Measurements from ENCODE around the gene RXFP4. TPM values are rescaled to one million over a fixed set of nuclear protein-coding genes. Genes with fewer than 3 reads are reported as not detected.
"Not testable (repeated sequence)": the region's sequence is repeated elsewhere in the genome, so short reads cannot be mapped to it uniquely, and the experiment has no call there.

Gene RXFP4
- polyA plus RNA-seq, 4 donors, result 0.14 to 0.23 (median 0.19) TPM

DNA sequence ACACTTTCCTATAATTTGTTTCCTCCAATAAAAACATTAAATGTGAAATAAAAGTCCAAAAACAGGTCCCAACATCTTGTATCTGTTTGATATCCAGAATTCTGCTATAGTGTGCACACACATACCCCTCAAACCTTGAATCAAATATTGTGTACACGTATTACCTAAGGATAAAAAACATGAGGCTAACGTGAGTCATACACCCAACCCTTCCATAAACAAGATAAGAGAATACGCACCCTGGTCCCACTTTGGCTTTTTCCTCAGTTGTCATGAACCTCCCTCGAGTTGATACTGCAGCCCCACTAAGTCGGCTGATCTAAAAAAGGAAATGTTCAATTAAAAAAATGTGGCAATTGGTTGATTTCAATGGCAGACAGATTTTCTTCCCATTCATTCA, 12.4 kb upstream of the RXFP4 start:
- no peak for DNase-seq (ENCODE audit: low read depth in 4 of 4, low spot score in 2 of 4)

DNA sequence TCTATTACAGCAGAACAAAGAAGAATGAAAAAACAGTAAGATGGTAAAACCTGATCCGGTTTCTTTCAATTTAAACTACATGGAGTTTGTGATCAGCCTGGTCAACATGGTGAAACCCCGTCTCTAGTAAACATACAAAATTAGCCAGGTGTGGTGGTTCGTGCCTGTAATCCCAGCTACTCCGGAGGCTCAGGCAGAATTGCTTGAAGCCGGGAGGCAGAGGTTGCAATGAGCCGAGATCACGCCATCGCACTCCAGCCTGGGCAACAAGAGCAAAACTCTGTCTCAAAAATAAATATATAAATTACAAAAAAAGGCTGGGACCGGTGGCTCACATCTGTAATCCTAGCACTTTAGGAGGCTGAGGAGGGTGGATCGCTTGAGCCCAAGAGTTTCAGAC, 10.7 kb upstream of the RXFP4 start:
- not testable (repeated sequence) for DNase-seq (ENCODE audit: low read depth in 4 of 4, low spot score in 2 of 4)

DNA sequence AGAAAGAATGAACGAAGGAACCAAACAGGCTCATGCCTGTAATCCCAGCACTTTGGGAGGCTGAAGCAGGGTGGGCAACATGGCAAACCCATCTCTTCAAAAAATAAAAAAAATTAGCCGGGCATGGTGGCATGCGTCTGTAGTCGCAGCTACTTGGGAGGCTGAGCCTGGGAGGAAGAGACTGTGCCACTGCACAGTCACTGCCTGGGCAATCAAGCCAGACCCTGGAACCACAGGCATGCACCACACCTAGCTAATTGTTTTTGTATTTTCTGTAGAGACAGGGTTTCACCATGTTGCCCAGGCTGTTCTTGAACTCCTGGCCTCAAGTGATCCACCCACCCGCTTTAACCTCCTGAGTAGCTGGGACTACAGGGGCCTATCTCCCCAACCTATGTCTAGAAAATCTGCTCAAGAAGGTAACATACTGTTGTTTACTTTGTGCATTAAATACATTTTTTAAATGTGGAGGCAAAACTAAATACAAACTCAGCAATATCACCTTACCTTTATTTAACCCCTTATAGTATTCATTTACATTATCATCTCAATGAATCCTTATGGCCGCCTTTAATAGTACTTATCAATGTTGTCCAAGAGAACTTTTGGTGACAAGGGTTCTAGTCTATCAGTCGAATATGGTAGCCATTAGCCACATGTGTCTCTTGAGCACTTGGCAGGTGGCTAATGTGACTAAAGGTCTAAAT, 10.0 kb upstream of the RXFP4 start:
- no peak for DNase-seq (ENCODE audit: low read depth in 4 of 4, low spot score in 2 of 4)

DNA sequence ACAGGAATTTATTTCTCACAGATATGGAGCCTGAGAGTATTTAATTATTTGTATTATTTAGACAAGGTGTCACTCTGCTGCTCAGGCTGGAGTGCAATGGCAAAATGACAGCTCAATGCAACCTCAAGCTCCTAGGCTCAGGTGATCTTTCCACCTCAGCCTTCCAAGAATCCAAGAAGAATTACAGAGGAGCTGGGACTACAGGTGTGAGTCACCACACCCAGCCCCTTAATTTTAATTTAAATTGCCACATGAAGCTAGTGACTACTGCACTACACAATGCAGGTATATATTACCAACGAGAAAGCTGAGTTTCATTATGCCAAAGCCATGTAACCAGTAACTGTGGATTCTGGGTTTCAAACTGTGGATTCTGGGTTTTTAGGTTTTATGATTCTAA, 9.4 kb upstream of the RXFP4 start:
- DNase-seq (ENCODE audit: low read depth in 4 of 4, low spot score in 2 of 4), result no peak

DNA sequence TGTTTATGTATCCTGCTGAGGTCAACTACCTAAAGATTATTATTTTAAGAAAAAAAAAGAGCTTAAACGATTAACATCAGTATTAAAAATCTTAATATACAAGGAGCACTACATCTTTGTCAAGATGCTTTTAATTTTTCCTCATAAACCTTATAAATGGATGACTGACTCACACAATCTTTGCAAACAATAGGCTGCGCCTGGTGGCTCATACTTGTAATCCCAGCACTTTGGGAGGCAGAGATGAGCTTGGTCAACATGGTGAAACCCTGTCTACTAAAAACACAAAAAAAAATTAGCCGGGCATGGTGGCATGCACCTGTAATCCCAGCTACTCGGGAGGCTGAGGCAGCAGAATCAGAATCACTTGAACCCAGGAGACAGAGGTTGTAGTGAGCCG, 9.0 kb upstream of the RXFP4 start:
- DNase-seq (ENCODE audit: low read depth in 4 of 4, low spot score in 2 of 4), result no peak

DNA sequence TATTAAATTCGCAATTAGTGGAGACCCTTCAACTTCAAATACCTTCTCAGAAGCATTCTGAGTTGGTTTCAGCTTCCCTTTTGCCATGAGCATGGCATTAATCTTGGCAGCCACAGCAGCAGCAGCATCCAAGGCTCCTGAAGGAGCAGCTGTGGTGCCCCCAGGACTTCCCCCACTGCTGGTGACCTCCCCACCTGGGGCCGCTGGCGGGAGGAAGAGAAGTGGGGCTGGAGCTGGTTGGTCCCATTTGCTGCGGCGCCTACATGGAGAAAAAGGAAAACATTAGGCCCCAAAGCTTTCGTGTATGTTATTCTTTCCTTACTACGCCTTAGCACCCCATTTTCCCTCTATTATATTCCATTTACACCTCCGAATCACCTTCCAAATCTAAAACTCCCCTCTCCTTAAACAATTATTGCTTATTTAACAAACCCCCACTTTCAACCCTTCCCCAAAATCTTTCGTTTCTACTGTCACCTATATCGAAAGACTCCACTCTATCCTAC, 7.8 kb upstream of the RXFP4 start:
- no peak for DNase-seq (ENCODE audit: low read depth in 4 of 4, low spot score in 2 of 4)

DNA sequence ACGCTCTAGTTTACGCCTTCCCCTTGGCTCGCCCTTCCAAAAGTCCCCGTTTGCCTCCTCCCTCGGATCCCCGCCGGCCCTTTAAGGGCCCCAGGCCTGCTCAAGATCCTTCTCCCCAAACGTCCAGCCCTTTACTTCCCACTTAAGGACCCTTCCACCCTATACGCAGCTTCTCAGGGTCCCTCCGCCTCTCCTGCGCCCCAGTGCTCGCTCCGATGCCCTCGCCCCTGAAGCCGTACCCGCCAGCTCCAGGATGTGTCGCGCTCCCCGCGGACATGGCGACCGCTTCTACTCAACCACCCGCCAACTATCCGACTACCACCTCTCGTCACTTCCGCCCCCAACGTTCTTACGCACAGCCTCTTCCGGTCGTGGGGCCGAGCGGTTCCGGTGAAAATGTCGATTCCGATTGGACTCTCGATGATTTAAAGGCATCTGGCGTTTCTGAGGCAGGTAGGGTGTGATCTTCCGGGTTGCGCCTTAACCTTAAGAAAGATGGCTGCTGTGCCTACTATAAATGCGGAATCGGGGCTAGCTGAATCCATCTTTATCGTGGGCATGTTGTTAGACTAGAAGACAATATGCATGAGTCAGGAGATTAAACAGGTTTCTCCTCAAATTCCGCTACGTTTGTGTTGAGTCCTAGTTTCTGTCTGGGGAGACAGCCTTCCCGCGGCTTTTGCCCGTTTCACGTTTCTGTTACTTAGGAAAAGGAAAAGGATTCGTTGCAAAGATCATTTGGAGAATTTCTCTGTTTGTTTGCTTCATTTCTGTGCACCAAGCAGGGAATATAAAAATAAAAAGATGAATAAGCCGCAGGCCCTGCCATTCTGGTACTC, 7.1 kb upstream of the RXFP4 start, which contains the start of gene KHDC4:
Gene KHDC4, minus strand, starts transcription at position 317 of the 839 bp plus-strand sequence. Its CDS starts 40 bp downstream, at position 277.
- peak; percentile 95 to 99 (median 96) for DNase-seq (ENCODE audit: low read depth in 4 of 4, low spot score in 2 of 4)

DNA sequence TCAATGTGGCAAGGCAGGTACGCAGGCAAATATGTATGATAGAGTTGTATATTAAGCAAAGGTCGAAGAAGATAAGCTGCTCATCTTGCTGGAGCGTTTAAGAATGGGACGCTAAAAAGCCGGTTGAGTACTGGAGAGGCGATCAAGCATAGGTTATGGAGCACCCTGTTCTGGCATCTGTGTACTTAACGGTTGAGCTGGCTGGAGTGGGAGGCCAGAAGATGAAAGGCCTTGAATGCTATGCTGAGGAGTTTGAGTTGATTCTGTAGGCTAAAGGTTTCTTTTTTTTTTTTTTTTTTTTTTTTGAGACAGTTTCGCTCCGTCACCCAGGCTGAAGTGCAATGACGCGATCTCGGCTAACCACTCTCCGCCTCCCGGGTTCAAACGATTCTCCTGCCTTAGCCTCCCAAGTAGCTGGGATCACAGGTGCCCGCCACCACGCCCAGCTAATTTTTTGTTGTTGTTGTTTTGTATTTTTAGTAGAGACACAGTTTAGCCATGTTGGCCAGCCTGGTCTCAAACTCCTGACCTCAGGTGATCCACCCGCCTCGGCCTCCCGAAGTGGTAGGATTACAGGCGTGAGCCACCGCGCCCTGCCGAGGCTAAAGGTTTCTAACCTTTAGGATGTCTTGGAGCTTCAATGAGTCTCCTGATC, 6.4 kb upstream of the RXFP4 start:
- DNase-seq (ENCODE audit: low read depth in 4 of 4, low spot score in 2 of 4), result no peak

DNA sequence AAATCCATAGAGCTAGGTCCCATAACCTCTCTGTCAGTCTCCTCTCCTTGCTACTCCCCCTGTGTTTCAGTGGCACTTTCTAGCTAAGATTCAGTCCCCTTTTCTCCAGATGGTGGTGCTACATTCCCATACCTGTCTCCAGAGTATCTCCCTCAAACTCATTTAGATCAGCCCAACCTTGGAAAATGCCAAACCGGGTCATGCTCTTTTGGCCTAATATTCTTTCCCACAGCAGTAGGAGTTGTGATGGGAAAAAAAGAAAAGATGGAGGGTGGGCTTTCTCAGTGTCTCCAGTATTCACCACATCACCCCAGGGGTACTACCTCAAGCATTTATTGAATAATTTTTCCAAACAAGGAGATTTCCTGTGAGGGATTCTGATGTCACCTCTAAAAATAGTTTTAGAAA, 3.2 kb upstream of the RXFP4 start:
- no peak for DNase-seq (ENCODE audit: low read depth in 4 of 4, low spot score in 2 of 4)

DNA sequence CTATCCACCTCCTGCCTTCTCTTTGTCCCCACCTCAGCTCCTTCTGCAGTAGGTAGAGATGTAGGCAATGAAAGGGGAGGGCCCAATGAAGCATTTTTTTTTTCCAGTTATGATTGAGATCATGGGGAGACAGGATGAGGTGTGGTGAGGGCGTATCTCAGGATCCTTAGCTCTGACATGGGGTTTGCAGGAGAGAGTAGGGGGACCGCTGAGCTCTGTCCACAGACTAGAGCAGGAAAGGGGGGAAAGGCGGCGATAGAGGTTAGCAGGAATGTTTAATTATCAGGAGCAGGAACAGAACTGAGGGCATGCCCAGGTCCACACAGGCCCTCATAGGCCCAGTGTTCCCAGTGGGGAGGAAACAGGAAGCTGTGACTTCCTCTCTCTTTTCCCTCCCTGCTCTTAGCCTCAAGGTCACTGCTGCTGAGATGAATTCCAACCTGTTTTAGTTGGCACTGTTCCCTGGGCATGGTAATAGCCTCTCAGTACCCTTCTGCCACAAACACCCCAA, 901 bp upstream of the RXFP4 start:
- DNase-seq (ENCODE audit: low read depth in 4 of 4, low spot score in 2 of 4), result no peak

DNA sequence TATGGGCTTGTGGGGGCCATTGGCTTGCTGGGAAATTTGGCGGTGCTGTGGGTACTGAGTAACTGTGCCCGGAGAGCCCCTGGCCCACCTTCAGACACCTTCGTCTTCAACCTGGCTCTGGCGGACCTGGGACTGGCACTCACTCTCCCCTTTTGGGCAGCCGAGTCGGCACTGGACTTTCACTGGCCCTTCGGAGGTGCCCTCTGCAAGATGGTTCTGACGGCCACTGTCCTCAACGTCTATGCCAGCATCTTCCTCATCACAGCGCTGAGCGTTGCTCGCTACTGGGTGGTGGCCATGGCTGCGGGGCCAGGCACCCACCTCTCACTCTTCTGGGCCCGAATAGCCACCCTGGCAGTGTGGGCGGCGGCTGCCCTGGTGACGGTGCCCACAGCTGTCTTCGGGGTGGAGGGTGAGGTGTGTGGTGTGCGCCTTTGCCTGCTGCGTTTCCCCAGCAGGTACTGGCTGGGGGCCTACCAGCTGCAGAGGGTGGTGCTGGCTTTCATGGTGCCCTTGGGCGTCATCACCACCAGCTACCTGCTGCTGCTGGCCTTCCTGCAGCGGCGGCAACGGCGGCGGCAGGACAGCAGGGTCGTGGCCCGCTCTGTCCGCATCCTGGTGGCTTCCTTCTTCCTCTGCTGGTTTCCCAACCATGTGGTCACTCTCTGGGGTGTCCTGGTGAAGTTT, 550 bp downstream of the RXFP4 start:
- no peak for DNase-seq (ENCODE audit: low read depth in 4 of 4, low spot score in 2 of 4)

DNA sequence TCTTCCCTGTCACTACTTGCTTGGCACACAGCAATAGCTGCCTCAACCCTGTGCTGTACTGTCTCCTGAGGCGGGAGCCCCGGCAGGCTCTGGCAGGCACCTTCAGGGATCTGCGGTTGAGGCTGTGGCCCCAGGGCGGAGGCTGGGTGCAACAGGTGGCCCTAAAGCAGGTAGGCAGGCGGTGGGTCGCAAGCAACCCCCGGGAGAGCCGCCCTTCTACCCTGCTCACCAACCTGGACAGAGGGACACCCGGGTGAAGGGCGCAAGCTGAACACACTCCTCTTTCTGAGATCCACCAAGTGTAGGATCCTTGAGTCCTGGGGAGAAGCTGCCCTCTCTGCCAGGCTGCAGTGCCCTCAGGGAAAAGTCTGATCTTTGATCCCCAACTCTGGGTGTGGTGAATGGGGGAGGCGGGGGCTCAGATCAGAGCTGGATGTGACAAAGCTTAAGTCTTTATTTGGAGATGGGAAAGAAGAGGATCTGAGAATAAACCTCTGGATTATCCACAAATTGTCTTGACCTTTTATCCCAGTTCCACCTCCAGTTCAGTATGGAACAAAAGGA, 1.2 kb downstream of the RXFP4 start:
- no peak for DNase-seq (ENCODE audit: low read depth in 4 of 4, low spot score in 2 of 4)

DNA sequence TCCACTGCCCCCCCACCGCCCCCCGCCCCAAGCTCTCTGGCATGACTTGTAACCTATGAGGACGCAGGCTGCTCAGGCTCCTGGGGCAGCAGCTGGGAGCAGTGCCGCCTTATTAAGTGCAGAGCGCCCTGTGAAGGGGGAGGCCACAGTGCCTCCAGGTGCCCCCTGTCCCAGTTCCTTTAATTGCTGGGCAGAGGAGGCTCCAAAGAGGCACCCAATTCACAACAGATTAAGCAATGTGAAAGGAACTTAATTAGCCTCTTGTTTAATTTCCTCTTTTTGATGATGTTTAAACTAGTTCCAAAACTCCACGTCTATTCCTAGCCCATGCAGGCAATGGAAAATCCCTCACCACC, 3.0 kb downstream of the RXFP4 start:
- no peak for DNase-seq (ENCODE audit: low read depth in 4 of 4, low spot score in 2 of 4)

DNA sequence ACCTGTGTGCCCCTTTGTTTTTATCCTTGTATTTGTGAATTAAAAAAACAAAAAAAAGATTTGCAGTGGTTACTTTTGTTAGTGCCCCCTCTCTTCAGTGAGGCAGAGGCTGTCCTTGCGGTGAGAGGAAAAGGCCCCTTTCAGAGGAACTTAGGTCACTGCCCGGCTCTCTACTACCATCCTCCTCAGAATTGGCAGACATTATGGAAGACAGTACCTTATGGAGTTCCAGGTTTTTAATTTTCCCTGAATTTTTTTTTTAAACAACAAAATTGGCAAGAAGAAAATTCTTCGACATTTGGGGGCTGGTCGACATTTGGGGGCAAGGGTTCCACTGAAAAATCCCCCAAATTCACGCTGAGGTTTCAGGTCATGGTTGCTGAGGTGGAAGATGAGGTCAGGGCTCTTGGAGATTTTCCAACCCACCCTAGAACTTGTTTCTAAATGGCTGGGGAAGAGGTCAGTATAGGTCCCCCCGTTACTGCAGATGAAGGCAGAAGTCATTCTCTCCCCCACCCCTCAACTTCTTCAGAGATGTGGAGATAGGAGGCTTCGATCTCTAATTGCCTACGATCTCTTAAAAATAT, 5.3 kb downstream of the RXFP4 start:
- no peak for DNase-seq (ENCODE audit: low read depth in 4 of 4, low spot score in 2 of 4)

DNA sequence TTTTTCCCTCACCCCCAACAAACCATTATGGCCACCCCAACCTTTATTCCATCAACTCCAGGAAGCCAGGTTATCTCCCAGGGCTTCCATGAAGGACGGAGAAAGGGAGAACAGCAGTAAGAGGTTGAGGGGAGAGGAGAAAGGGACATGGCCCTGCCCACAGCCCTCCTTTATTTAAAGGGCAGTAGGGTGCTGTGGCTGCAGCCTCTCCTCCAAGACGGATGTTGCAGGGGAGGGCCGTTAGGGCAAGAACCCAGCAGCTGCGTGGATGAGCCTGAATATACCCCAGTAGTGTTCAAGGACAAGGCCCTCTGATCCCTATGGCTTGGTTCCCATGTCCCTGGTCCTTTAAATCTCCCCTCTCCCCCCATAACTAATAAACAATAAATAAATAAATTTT, 5.9 kb downstream of the RXFP4 start:
- no peak for DNase-seq (ENCODE audit: low read depth in 4 of 4, low spot score in 2 of 4)

DNA sequence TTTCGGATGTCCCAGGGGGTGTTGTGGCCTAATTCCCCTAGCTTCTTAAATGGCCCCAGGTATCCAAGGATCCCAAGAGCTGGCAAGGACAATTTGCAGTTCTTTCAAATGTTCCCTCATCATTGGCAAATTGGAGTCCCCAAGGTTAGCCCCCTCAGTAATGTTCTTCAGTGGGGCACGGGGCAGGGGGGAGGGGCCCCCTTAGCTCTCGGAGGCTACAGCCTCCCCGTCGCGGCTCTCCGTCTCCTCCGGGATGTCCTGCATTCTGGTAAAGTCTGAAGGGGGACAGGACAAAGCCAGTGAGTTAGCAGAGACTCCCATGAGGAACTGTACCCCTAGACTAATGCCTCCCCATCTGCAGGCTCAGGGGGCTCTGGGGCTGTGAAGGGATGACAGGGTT, 6.3 kb downstream of the RXFP4 start:
- no peak for DNase-seq (ENCODE audit: low read depth in 4 of 4, low spot score in 2 of 4)

DNA sequence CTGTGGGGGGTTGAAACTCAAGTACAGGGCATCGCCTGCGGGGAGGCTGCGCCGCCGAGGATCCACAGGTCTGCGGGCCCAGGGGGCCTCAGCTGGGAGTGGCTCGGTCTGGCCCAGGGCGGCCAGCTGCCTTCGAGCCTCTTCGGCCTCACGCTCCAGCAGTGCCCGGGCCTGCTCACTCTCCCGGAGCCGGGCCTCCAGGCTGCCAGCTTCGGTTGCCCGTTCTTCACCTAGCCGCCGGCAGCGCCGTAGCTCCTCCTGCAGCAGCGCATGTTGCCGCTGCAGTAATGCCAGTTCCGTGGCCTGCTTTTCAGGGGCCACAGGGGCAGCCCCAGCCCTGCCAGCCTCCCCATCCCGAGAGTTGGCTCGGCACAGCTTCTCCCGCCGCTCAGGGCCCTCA, 9.4 kb downstream of the RXFP4 start:
- DNase-seq (ENCODE audit: low read depth in 4 of 4, low spot score in 2 of 4), result no peak

DNA sequence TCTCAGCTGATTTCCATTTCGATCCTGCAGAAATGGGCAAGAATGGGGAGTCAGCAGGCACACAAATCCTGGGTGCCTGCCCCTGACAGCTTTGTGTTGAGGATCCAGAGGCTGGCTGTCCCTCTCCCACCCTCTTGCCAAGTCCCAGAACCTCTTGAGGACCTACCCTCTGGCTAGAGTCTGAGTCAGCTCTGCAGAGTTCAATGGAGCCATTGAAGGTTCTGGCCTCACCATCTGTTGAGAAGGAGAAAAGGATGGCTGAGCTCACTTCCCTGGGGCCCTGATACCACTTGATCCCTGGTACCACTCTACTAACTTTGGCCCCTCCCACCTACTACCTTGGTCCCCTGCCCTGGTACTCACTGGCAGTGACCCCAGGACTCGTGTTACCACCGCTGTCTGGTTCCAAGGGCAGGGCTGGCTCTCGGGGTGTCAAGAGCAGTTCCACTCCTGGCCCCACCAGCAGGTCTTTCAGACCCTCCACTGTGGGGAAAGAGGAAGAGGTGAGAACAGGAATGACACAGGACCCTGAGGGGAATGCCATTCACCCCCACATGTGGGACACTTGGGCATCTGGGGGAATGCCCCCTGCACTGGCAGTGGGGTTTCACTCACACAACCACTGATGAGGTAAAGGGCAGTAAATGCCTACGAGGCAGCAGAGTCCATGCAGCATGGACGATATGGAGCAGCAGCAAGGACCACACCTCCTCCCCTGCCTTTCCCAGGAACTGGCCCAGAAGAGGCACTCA, 10.5 kb downstream of the RXFP4 start:
- DNase-seq (ENCODE audit: low read depth in 4 of 4, low spot score in 2 of 4), result no peak

DNA sequence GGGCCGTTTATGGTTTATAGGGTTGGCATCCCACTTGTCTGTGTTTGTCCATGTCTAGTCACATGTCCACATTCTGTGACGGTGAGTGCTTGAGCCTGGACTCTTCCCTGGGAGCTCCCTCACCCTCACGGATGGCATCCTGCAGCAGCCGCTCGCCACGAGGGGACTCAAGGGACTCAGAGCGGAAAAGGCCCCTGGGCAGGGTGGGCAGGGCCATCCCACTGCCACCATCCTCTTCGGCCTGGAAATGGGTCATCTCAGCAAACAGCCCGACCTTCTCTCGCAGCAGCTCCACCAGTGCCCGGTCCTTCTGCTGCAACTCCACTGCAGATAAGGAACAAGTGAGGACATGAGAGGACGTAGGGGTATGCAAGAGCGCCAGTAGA, 11.1 kb downstream of the RXFP4 start:
- DNase-seq (ENCODE audit: low read depth in 4 of 4, low spot score in 2 of 4), result no peak

Measured in left renal cortex interstitium (tissue), 4 donors.